Measurements from ENCODE around the gene CSNK1G3.

GRCh38 chr5:123582550-123583285 lies 70.7 kb downstream of the CSNK1G3 start:
- TF ChIP-seq POLR2A (IDR thresholded peaks at IDR 0.05) = no peak
- TF ChIP-seq, protein P1, sequence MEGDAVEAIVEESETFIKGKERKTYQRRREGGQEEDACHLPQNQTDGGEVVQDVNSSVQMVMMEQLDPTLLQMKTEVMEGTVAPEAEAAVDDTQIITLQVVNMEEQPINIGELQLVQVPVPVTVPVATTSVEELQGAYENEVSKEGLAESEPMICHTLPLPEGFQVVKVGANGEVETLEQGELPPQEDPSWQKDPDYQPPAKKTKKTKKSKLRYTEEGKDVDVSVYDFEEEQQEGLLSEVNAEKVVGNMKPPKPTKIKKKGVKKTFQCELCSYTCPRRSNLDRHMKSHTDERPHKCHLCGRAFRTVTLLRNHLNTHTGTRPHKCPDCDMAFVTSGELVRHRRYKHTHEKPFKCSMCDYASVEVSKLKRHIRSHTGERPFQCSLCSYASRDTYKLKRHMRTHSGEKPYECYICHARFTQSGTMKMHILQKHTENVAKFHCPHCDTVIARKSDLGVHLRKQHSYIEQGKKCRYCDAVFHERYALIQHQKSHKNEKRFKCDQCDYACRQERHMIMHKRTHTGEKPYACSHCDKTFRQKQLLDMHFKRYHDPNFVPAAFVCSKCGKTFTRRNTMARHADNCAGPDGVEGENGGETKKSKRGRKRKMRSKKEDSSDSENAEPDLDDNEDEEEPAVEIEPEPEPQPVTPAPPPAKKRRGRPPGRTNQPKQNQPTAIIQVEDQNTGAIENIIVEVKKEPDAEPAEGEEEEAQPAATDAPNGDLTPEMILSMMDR (IDR thresholded peaks at IDR 0.05) = no peak
